ENCODE results near the gene FOXS1. TPM values are rescaled to one million over a fixed set of nuclear protein-coding genes. Genes with fewer than 3 reads are reported as not detected.

The FOXS1 gene
- total RNA-seq, 1 donor from 2014 or later = 5.9 TPM

- Histone ChIP-seq H3K36me3 (ENCODE audit: control insufficient read depth, insufficient read depth, low read length) (no peaks in the 10 kb centered on the region), H3K27me3 (ENCODE audit: control insufficient read depth, insufficient read depth, low read length) (no peaks in the 10 kb centered on the region), H3K4me3 (ENCODE audit: low read depth, low read length) (no peak overlapping the region)
- TF ChIP-seq CTCF (IDR thresholded peaks at IDR 0.05; ENCODE audit: insufficient read depth, low read length, poor library complexity, severe bottlenecking) = no peak
- no peak for DNase-seq (ENCODE audit: low read depth)
Observed at GRCh38 chr20:31808481-31808880, 36.9 kb downstream of the FOXS1 start.

GRCh38 chr20:31806564-31807355 lies 38.6 kb downstream of the FOXS1 start:
- TF ChIP-seq CTCF (IDR thresholded peaks at IDR 0.05; ENCODE audit: insufficient read depth, low read length, poor library complexity, severe bottlenecking) = no peak
- no peak for DNase-seq (ENCODE audit: low read depth)

GRCh38 chr20:31803552-31804291 lies 41.7 kb downstream of the FOXS1 start:
- no peak overlapping the region for H3K4me3 ChIP-seq (ENCODE audit: low read depth, low read length)
- H3K36me3 ChIP-seq (ENCODE audit: control insufficient read depth, insufficient read depth, low read length) = no peaks in the 10 kb centered on the region
- TF ChIP-seq CTCF (IDR thresholded peaks at IDR 0.05; ENCODE audit: insufficient read depth, low read length, poor library complexity, severe bottlenecking) = no peak
- DNase-seq (ENCODE audit: low read depth) = no peak
- H3K27me3 ChIP-seq (ENCODE audit: control insufficient read depth, insufficient read depth, low read length) = no peaks in the 10 kb centered on the region

More at GRCh38 chr20:31806564-31807355, 38.6 kb downstream of the FOXS1 start:
- Histone ChIP-seq H3K36me3 (ENCODE audit: control insufficient read depth, insufficient read depth, low read length) (no peaks in the 10 kb centered on the region), H3K27me3 (ENCODE audit: control insufficient read depth, insufficient read depth, low read length) (no peaks in the 10 kb centered on the region), H3K4me3 (ENCODE audit: low read depth, low read length) (no peak overlapping the region)

DNA sequence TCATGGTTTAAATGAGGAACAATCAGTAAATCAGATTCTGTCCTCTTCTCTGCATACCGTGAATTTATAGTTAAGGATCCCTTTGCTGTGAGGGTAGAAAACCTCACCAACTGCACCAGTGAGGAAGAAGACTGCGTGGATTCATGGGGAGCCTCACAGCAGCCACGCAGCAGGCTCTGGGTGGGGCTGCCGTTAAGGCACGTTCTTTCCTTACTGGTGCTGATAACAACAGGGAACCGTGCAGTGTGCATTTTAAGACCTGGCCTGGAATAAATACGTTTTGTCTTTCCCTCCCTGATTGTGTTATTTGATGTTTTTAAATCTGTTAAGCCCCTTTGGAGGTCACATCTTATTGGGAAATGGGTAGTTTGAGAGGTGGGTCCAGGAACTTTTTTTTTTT lies 43.9 kb downstream of the FOXS1 start:
- Histone ChIP-seq H3K27me3 (ENCODE audit: control insufficient read depth, insufficient read depth, low read length) (no peaks in the 10 kb centered on the region), H3K36me3 (ENCODE audit: control insufficient read depth, insufficient read depth, low read length) (no peaks in the 10 kb centered on the region), H3K4me3 (ENCODE audit: low read depth, low read length) (no peak overlapping the region)
- DNase-seq (ENCODE audit: low read depth) = no peak
- TF ChIP-seq CTCF (IDR thresholded peaks at IDR 0.05; ENCODE audit: insufficient read depth, low read length, poor library complexity, severe bottlenecking) = no peak

DNA sequence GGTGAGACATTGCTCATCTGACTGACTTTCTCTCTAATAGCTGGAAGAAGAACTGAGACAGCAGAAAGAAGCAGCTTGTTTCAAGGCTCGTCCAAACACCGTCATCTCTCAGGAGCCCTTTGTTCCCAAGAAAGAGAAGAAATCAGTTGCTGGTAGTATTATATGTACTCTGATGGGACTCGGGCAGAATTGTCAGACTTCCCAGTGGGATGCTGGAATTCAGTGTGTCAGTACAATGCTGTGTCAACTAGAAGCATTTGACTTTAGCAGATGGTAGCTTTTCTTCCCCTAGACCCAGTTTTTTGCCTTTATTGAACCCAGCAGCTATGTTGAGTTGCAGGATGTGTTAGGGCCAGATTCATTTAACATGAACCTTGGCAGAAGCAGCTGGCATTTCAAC lies 48.0 kb downstream of the FOXS1 start:
- no peak for DNase-seq (ENCODE audit: low read depth)
- no peak for TF ChIP-seq CTCF (IDR thresholded peaks at IDR 0.05; ENCODE audit: insufficient read depth, low read length, poor library complexity, severe bottlenecking)
- no peak overlapping the region for H3K4me3 ChIP-seq (ENCODE audit: low read depth, low read length)
- no peaks in the 10 kb centered on the region for H3K36me3 ChIP-seq (ENCODE audit: control insufficient read depth, insufficient read depth, low read length)
- no peaks in the 10 kb centered on the region for H3K27me3 ChIP-seq (ENCODE audit: control insufficient read depth, insufficient read depth, low read length)

Other genes starting within 250 kb of the FOXS1 start
- gene ID1, start 240.3 kb downstream of the FOXS1 start, total RNA-seq = 27.5 and 32.1 TPM in 2 replicates
- gene COX4I2, start 207.7 kb downstream of the FOXS1 start, total RNA-seq = 0.25 TPM in 1 of 2 replicates, not detected in the other
- 252 and 283 TPM in 2 replicates for gene BCL2L1, start 122.7 kb downstream of the FOXS1 start, total RNA-seq
- gene TPX2, start 106.3 kb downstream of the FOXS1 start, total RNA-seq = 16.0 and 16.1 TPM in 2 replicates
- 0.21 and 1.8 TPM in 2 replicates for gene MYLK2, start 26.2 kb downstream of the FOXS1 start, total RNA-seq
- gene DUSP15, start 24.9 kb upstream of the FOXS1 start, total RNA-seq = 4.1 and 4.5 TPM in 2 replicates
- not detected in 2 replicates for gene TTLL9, start 25.0 kb upstream of the FOXS1 start, total RNA-seq
- 18.0 and 18.4 TPM in 2 replicates for gene PDRG1, start 106.4 kb upstream of the FOXS1 start, total RNA-seq
- 0.08 and 0.34 TPM in 2 replicates for gene XKR7, start 122.5 kb upstream of the FOXS1 start, total RNA-seq
- not detected in 2 replicates for gene CCM2L, start 164.8 kb upstream of the FOXS1 start, total RNA-seq
- gene HCK, start 206.6 kb upstream of the FOXS1 start, total RNA-seq = 0.17 and 0.34 TPM in 2 replicates